ENCODE data around the gene DENND4A.
A peak's percentile ranks its signal among the peaks of the same experiment; 100 is the strongest.

Gene DENND4A

DNA sequence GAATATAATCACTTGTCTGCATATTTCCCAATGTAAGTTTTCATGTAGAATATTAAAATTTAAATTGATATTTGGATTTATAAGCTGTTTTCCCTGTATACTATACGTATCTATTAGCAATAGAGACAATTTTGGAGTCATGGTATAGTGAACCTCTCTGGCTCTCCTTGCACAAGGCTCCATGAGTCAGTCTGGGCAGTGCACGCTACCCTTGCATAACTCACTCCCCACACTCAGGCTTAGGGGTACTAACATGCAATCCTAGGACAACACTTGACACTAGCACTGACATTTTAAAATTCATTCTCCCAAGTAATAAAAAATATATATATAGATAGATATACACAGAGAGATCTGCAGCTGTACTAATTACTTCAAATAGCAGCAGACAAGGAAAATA lies 131.2 kb downstream of the DENND4A start:
- no peaks in the 10 kb centered on the region for H3K9me2 ChIP-seq (replicated peaks; ENCODE audit: insufficient read depth, low read length)
- no peaks in the 10 kb centered on the region for H4K20me1 ChIP-seq (ENCODE audit: low read depth, low read length)
- no peak for TF ChIP-seq EZH2phosphoT487 (conservative IDR thresholded peaks at IDR 0.05; ENCODE audit: low read length)
- TF ChIP-seq, protein P1, sequence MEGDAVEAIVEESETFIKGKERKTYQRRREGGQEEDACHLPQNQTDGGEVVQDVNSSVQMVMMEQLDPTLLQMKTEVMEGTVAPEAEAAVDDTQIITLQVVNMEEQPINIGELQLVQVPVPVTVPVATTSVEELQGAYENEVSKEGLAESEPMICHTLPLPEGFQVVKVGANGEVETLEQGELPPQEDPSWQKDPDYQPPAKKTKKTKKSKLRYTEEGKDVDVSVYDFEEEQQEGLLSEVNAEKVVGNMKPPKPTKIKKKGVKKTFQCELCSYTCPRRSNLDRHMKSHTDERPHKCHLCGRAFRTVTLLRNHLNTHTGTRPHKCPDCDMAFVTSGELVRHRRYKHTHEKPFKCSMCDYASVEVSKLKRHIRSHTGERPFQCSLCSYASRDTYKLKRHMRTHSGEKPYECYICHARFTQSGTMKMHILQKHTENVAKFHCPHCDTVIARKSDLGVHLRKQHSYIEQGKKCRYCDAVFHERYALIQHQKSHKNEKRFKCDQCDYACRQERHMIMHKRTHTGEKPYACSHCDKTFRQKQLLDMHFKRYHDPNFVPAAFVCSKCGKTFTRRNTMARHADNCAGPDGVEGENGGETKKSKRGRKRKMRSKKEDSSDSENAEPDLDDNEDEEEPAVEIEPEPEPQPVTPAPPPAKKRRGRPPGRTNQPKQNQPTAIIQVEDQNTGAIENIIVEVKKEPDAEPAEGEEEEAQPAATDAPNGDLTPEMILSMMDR (IDR thresholded peaks at IDR 0.05; ENCODE audit: insufficient read depth, low read length, poor library complexity, severe bottlenecking): no peak
- H3K27me3 ChIP-seq (ENCODE audit: low read length): no peaks in the 10 kb centered on the region
- no peaks in the 10 kb centered on the region for H3K79me2 ChIP-seq (ENCODE audit: insufficient read depth, low read length)
- peaks cover 64% of the 10 kb centered on the region for H3F3A ChIP-seq (ENCODE audit: insufficient read depth)
- peaks cover 78% of the 10 kb centered on the region for H3K36me3 ChIP-seq (ENCODE audit: low read length)
- H3K9ac ChIP-seq (ENCODE audit: low read length): no peak overlapping the region
- no peak overlapping the region for H2AFZ ChIP-seq (ENCODE audit: low read depth, low read length, severe bottlenecking)
- H3K4me2 ChIP-seq (ENCODE audit: low read depth, low read length, poor library complexity, severe bottlenecking): no peak overlapping the region
- no peaks in the 10 kb centered on the region for H3K9me3 ChIP-seq (ENCODE audit: insufficient read depth, low read length)
- H3K4me3 ChIP-seq (ENCODE audit: insufficient read depth, low read length, poor library complexity, severe bottlenecking): no peak overlapping the region
- H3K27ac ChIP-seq (ENCODE audit: low read depth, low read length): no peak overlapping the region; the same call in 1 of the 2 replicates

DNA sequence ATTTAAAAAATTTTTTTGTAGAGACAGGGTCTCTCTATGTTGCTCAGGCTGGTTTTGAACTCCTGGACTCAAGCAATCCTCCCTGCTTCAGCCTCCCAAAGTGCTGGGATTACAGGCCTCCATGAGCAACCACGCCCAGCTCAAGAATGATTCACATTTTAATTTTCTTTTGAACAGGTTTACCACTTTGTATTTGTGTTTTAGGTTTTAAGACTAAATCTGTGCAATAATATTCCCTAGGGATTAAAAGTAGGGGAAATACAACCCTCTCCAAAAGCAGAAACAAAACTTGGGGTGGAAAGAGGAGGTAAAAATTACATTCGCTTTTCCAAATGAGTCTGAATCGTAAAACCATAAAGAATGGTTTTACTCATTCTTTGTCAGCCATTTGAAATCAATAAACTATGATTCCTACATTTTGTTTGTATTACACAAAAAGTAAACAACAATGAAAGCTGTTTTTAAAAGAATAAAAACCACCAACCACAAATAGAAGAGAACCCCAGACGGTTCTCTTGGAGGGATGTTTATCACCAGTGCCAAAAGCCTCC lies 132.5 kb downstream of the DENND4A start:
- no peak overlapping the region for H2AFZ ChIP-seq (ENCODE audit: low read depth, low read length, severe bottlenecking)
- H3K36me3 ChIP-seq (ENCODE audit: low read length): peaks cover 78% of the 10 kb centered on the region
- no peaks in the 10 kb centered on the region for H4K20me1 ChIP-seq (ENCODE audit: low read depth, low read length)
- H3K27ac ChIP-seq (ENCODE audit: low read depth, low read length): peak overlapping the region; percentile 43
- H3K27me3 ChIP-seq (ENCODE audit: low read length): no peaks in the 10 kb centered on the region
- no peaks in the 10 kb centered on the region for H3K9me2 ChIP-seq (replicated peaks; ENCODE audit: insufficient read depth, low read length)
- H3K79me2 ChIP-seq (ENCODE audit: insufficient read depth, low read length): no peaks in the 10 kb centered on the region
- H3K4me3 ChIP-seq (ENCODE audit: insufficient read depth, low read length, poor library complexity, severe bottlenecking): no peak overlapping the region
- H3K9me3 ChIP-seq (ENCODE audit: insufficient read depth, low read length): no peaks in the 10 kb centered on the region
- peaks cover 50% of the 10 kb centered on the region for H3F3A ChIP-seq (ENCODE audit: insufficient read depth)
- no peak overlapping the region for H3K4me2 ChIP-seq (ENCODE audit: low read depth, low read length, poor library complexity, severe bottlenecking)
- TF ChIP-seq EZH2phosphoT487 (conservative IDR thresholded peaks at IDR 0.05; ENCODE audit: low read length): no peak
- TF ChIP-seq, protein P1 (IDR thresholded peaks at IDR 0.05; ENCODE audit: insufficient read depth, low read length, poor library complexity, severe bottlenecking): no peak
- H3K9ac ChIP-seq (ENCODE audit: low read length): no peak overlapping the region

DNA sequence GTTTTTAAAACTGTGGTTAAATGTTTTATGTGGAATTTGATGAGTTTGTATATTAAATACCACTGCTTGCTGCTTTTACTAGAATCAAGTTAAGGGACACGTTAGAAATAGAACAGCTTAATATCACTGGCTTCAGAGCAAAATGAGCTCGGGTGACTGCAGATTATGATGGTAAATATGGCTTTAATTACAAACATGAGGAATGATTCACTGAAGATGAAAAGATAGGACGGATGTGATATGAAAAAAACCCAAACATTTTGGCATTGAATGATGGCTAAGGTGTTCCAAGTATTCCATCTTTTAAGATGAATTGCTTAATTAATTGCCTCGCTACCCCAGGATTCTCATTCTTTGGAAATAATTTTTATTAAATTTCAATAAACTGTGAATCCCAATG lies 136.6 kb downstream of the DENND4A start:
- Histone ChIP-seq H3K79me2 (ENCODE audit: insufficient read depth, low read length) (no peaks in the 10 kb centered on the region), H3K27ac (ENCODE audit: low read depth, low read length) (no peak overlapping the region), H3K36me3 (ENCODE audit: low read length) (peaks cover 61% of the 10 kb centered on the region), H3K9me2 (replicated peaks; ENCODE audit: insufficient read depth, low read length) (no peaks in the 10 kb centered on the region), H3F3A (ENCODE audit: insufficient read depth) (peaks cover 16% of the 10 kb centered on the region; the same call in 1 of the 2 replicates), H3K9ac (ENCODE audit: low read length) (no peak overlapping the region), H4K20me1 (ENCODE audit: low read depth, low read length) (no peaks in the 10 kb centered on the region), H3K9me3 (ENCODE audit: insufficient read depth, low read length) (no peaks in the 10 kb centered on the region), H3K27me3 (ENCODE audit: low read length) (no peaks in the 10 kb centered on the region), H2AFZ (ENCODE audit: low read depth, low read length, severe bottlenecking) (no peak overlapping the region), H3K4me2 (ENCODE audit: low read depth, low read length, poor library complexity, severe bottlenecking) (no peak overlapping the region), H3K4me3 (ENCODE audit: insufficient read depth, low read length, poor library complexity, severe bottlenecking) (no peak overlapping the region)
- TF ChIP-seq EZH2phosphoT487 (conservative IDR thresholded peaks at IDR 0.05; ENCODE audit: low read length): no peak
- TF ChIP-seq, protein P1 (IDR thresholded peaks at IDR 0.05; ENCODE audit: insufficient read depth, low read length, poor library complexity, severe bottlenecking): no peak
